GM18873 (cell line): ENCODE measurements around the gene C16orf89.
A peak's percentile ranks its signal among the peaks of the same experiment; 100 is the strongest.
"Not testable (repeated sequence)": the region's sequence is repeated elsewhere in the genome, so short reads cannot be mapped to it uniquely, and the experiment has no call there.

Experiments used
- ATAC-seq: cut with Tn5 transposase; IDR thresholded peaks from one replicate; pipeline ENCODE4 v1.9.1; 2021; ENCODE audit warnings: mild to moderate bottlenecking, moderate library complexity, moderate number of reproducible peaks; ENCODE audit not compliant: unreplicated experiment, low FRiP score

The C16orf89 gene

GRCh38 chr16:5062790-5063765 lies 2.7 kb downstream of the C16orf89 start:
- no peak for ATAC-seq

- no peak for ATAC-seq
Measured at GRCh38 chr16:5062051-5062450, 3.7 kb downstream of the C16orf89 start.

GRCh38 chr16:5060073-5060641 lies 5.6 kb downstream of the C16orf89 start:
- ATAC-seq = no peak

GRCh38 chr16:5059386-5060072 lies 6.2 kb downstream of the C16orf89 start:
- no peak for ATAC-seq

GRCh38 chr16:5058476-5058875 lies 7.3 kb downstream of the C16orf89 start:
- no peak for ATAC-seq

- ATAC-seq = no peak
Measured at GRCh38 chr16:5056352-5056751, 9.4 kb downstream of the C16orf89 start.

GRCh38 chr16:5054876-5055865 lies 10.6 kb downstream of the C16orf89 start:
- no peak for ATAC-seq

GRCh38 chr16:5046914-5047313 lies 18.8 kb downstream of the C16orf89 start:
- ATAC-seq = no peak

GRCh38 chr16:5045499-5046115 lies 20.1 kb downstream of the C16orf89 start:
- ATAC-seq = no peak

- not testable (repeated sequence) for ATAC-seq
Measured at GRCh38 chr16:5044581-5044980, 21.2 kb downstream of the C16orf89 start.

GRCh38 chr16:5044011-5044540 lies 21.7 kb downstream of the C16orf89 start:
- ATAC-seq = no peak

GRCh38 chr16:5042574-5043171 lies 23.1 kb downstream of the C16orf89 start:
- no peak for ATAC-seq

GRCh38 chr16:5041600-5042133 lies 24.1 kb downstream of the C16orf89 start:
- peak; percentile 53 for ATAC-seq

- ATAC-seq = no peak
Measured at GRCh38 chr16:5040451-5040850, 25.3 kb downstream of the C16orf89 start.

- ATAC-seq = no peak
Measured at GRCh38 chr16:5036228-5037156, 29.3 kb downstream of the C16orf89 start.

- no peak for ATAC-seq
Measured at GRCh38 chr16:5035909-5036227, 29.9 kb downstream of the C16orf89 start.

- no peak for ATAC-seq
Measured at GRCh38 chr16:5034167-5034523, 31.6 kb downstream of the C16orf89 start.
